SK-N-MC (cell line): ENCODE data around the gene LRMDA.

Source experiments
- EZH2 ChIP-seq: fragments of 200-600 bp; sonication (generic); IDR thresholded peaks from one replicate; pipeline ENCODE4 v1.6.1; 2017; ENCODE audit warnings: antibody characterized with exemption
- POLR2AphosphoS5 ChIP-seq: IDR thresholded peaks from 2 replicates; pipeline ENCODE4 v1.6.1; 2012; ENCODE audit warnings: mild to moderate bottlenecking, low read depth, low read length, borderline replicate concordance

- TF ChIP-seq POLR2AphosphoS5 = no peak
- TF ChIP-seq EZH2 = no peak
Observed at GRCh38 chr10:75650648-75651047, 219.2 kb downstream of the LRMDA start.
